Right lobe of liver (tissue), 4 donors: ENCODE data around the gene ATP7B.

Experiments used
- POLR2A ChIP-seq: fragments of 450-650 bp; IDR thresholded peaks from one replicate; pipeline ENCODE4 v1.6.1; 2017; ENCODE audit warnings: antibody characterized with exemption, mild to moderate bottlenecking
- TF ChIP-seq, protein P1 (sequence below), 4 donors: fragments of 200-600 bp in 3 of 4; fragments of 450-650 bp in 1 of 4; IDR thresholded peaks; one replicate each; pipeline versions ENCODE4 v1.5.1 to v1.8.0; 2016 to 2022; ENCODE audit warnings: antibody characterized with exemption in 4 of 4, mild to moderate bottlenecking in 2 of 4
- donor health status: DM: no; HTN: no; CAD: no.
- donor health status: DM: no; HTN: no; CAD: no.
- donor health status: DM: no; HTN: yes; CAD: no.

DNA sequence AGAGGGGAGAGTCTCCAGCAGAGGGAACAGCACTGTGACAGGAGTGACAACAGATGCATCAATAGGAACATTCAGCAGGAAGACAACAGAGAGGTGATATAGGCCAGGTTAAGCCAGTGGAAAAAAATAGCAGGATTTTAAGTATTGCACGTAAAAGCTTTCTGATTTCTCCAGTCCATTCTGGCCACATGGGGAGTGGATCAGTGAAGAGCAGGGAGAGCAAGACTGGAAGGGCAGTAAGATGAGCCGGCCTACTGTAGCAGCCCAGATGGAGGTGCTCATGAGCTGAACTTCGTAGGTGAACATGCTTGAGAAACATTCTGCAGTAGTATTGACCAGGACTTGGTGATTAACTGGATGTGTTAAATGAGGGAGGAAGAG, 15.0 kb upstream of the ATP7B start:
- no peak for TF ChIP-seq POLR2A
- TF ChIP-seq, protein P1, sequence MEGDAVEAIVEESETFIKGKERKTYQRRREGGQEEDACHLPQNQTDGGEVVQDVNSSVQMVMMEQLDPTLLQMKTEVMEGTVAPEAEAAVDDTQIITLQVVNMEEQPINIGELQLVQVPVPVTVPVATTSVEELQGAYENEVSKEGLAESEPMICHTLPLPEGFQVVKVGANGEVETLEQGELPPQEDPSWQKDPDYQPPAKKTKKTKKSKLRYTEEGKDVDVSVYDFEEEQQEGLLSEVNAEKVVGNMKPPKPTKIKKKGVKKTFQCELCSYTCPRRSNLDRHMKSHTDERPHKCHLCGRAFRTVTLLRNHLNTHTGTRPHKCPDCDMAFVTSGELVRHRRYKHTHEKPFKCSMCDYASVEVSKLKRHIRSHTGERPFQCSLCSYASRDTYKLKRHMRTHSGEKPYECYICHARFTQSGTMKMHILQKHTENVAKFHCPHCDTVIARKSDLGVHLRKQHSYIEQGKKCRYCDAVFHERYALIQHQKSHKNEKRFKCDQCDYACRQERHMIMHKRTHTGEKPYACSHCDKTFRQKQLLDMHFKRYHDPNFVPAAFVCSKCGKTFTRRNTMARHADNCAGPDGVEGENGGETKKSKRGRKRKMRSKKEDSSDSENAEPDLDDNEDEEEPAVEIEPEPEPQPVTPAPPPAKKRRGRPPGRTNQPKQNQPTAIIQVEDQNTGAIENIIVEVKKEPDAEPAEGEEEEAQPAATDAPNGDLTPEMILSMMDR (IDR thresholded peaks at IDR 0.05): peak in 1 of 4 donors; percentile 28
